Endothelial cell of umbilical vein (primary cell): ENCODE measurements around the gene KTN1. TPM values are rescaled to one million over a fixed set of nuclear protein-coding genes. Genes with fewer than 3 reads are reported as not detected.

Experiments used
- BruUV-seq: library from RNA; stranded (reverse); fragments of 400-500 nt; replicated peaks from 2 replicates; lab custom pipeline; 2021; lab: Mats Ljungman, UMichigan
- CTCF ChIA-PET: fragments of 300-600, 350-600 bp; sonication (Branson Sonifier 250); formaldehyde crosslinking; loops from one replicate; lab custom pipeline; 2021; ENCODE audit warnings: antibody characterized with exemption, inconsistent platforms; lab: Charles Lee
- POLR2A ChIA-PET: fragments of 300-600, 350-600 bp; sonication (Branson Sonifier 250); formaldehyde crosslinking; loops from one replicate; lab custom pipeline; 2021; ENCODE audit warnings: antibody characterized with exemption, inconsistent platforms; lab: Charles Lee
- DNase-seq: peaks from one replicate; pipeline ENCODE4 v3.0.0-alpha.2; 2011; ENCODE audit warnings: low read depth, low spot score
- FAIRE-seq: peaks from 2 replicates; lab custom pipeline; 2011; peaks lifted over from hg19 to GRCh38; lab: Jason Lieb, UNC
- H2AFZ ChIP-seq: 2 replicates; pipeline ENCODE4 v1.6.0; 2012; ENCODE audit warnings: low read depth, low read length, control low read depth, inconsistent platforms
- H3K27ac ChIP-seq: 2 replicates; pipeline ENCODE4 v1.5.1; 2011; ENCODE audit warnings: low read depth, mild to moderate bottlenecking, control low read depth, low read length, moderate library complexity; ENCODE audit not compliant: insufficient read depth
- H3K27me3 ChIP-seq, 2 experiments: 2 replicates each; pipeline versions ENCODE4 v1.6.0 to v1.6.1; 2011; ENCODE audit warnings: low read length in 2 of 2, mixed read lengths in 1 of 2; ENCODE audit not compliant: control insufficient read depth in 2 of 2, insufficient read depth in 2 of 2
- H3K36me3 ChIP-seq, 2 experiments: 2 replicates in 1 of 2; 3 replicates in 1 of 2; pipeline ENCODE4 v1.5.1; 2011; ENCODE audit warnings: low read length in 2 of 2, mild to moderate bottlenecking in 1 of 2, moderate library complexity in 1 of 2; ENCODE audit not compliant: control insufficient read depth in 2 of 2, insufficient read depth in 2 of 2; ENCODE audit errors: extremely low read depth in 1 of 2
- H3K4me1 ChIP-seq: 3 replicates; pipeline ENCODE4 v1.5.1; 2011; ENCODE audit warnings: mild to moderate bottlenecking, low read length; ENCODE audit not compliant: control insufficient read depth, insufficient read depth; ENCODE audit errors: extremely low read depth
- H3K4me2 ChIP-seq: 2 replicates; pipeline ENCODE4 v1.6.1; 2011; ENCODE audit warnings: low read length, control low read depth, mixed read lengths; ENCODE audit not compliant: insufficient read depth
- H3K4me3 ChIP-seq, 3 experiments: fragments of 200-600 bp in 1 of 3; sonication (generic), shearing (Covaris generic) in 1 of 3; replicated peaks in 1 of 3; 2 replicates each; pipeline ENCODE4 v1.5.1; 2011 to 2016; ENCODE audit warnings: control low read depth in 3 of 3, low read length in 3 of 3, mild to moderate bottlenecking in 2 of 3, inconsistent platforms in 1 of 3, low read depth in 1 of 3, moderate library complexity in 1 of 3; ENCODE audit not compliant: insufficient read depth in 1 of 3
- H3K79me2 ChIP-seq: 2 replicates; pipeline ENCODE4 v1.6.0; 2012; ENCODE audit warnings: low read length, inconsistent platforms; ENCODE audit not compliant: control insufficient read depth, insufficient read depth
- H3K9ac ChIP-seq: replicated peaks from 2 replicates; pipeline ENCODE3; 2011; ENCODE audit warnings: low read length, control low read depth; ENCODE audit not compliant: insufficient read depth; ENCODE audit errors: extremely low read depth
- H3K9me1 ChIP-seq: replicated peaks from 3 replicates; pipeline ENCODE4 v1.6.0; 2011; ENCODE audit warnings: mild to moderate bottlenecking, low read length; ENCODE audit not compliant: control insufficient read depth, insufficient read depth; ENCODE audit errors: extremely low read depth
- H3K9me3 ChIP-seq: replicated peaks from 2 replicates; pipeline ENCODE4 v1.5.1; 2012; ENCODE audit warnings: low read length, inconsistent platforms; ENCODE audit not compliant: control insufficient read depth, insufficient read depth
- H4K20me1 ChIP-seq: replicated peaks from 2 replicates; pipeline ENCODE3; 2011; ENCODE audit warnings: mild to moderate bottlenecking, low read length; ENCODE audit not compliant: control insufficient read depth, insufficient read depth; ENCODE audit errors: extremely low read depth
- EZH2 ChIP-seq: IDR thresholded peaks from 2 replicates; pipeline ENCODE4 v1.6.1; 2012; ENCODE audit warnings: borderline replicate concordance, low read depth, mild to moderate bottlenecking, moderate library complexity, low read length, inconsistent platforms; ENCODE audit not compliant: severe bottlenecking
- FOS ChIP-seq: IDR thresholded peaks from 2 replicates; pipeline ENCODE4 v1.6.1; 2011; ENCODE audit warnings: mild to moderate bottlenecking, low read length, moderate library complexity, borderline replicate concordance; ENCODE audit not compliant: insufficient read depth
- GATA2 ChIP-seq: IDR thresholded peaks from 2 replicates; pipeline ENCODE4 v1.7.0; 2011; ENCODE audit warnings: low read depth, mild to moderate bottlenecking, moderate library complexity, mixed read lengths, low read length; ENCODE audit not compliant: insufficient read length, insufficient read depth
- JUN ChIP-seq: IDR thresholded peaks from 2 replicates; pipeline ENCODE4 v1.6.1; 2011; ENCODE audit warnings: borderline replicate concordance, low read depth; ENCODE audit not compliant: insufficient read length, insufficient read depth
- MYC ChIP-seq: IDR thresholded peaks from one replicate; pipeline ENCODE4 v1.6.1; 2011; ENCODE audit warnings: mild to moderate bottlenecking, low read depth, low read length
- POLR2A ChIP-seq: IDR thresholded peaks from 2 replicates; pipeline ENCODE4 v1.6.1; 2012; ENCODE audit warnings: low read depth, mild to moderate bottlenecking, control low read depth, low read length
- POLR2AphosphoS5 ChIP-seq: IDR thresholded peaks from 2 replicates; pipeline ENCODE4 v1.6.1; 2012; ENCODE audit warnings: low read depth, mild to moderate bottlenecking, control low read depth, low read length, moderate library complexity; ENCODE audit not compliant: insufficient read depth
- dilution Hi-C: fragments of 300-500 bp; cut with MboI; formaldehyde crosslinking; loops from one replicate; pipeline ENCODE4 v1.15.0; 2019; ENCODE audit warnings: low sequenced_read_pairs; ENCODE audit not compliant: extremely low pct_ligation_motif_present
- intact Hi-C: fragments of 100-400 bp; cut with micrococcal nuclease; formaldehyde crosslinking; loops from one replicate; pipeline ENCODE4 v1.10.0; 2022
- polyA plus RNA-seq, 4 experiments: library from polyadenylated mRNA; depleted of rRNA in 3 of 4; stranded (reverse) in 3 of 4; unstranded in 1 of 4; fragments of >200 nt; gene quantifications; 2 replicates each; pipeline versions ENCODE4 v1.2.1 to v1.2.3, GENCODE V29; 2011 to 2012; ENCODE audit warnings: missing spikeins in 1 of 4
- total RNA-seq: library from RNA; stranded (reverse); gene quantifications from 2 replicates; pipeline ENCODE4 v1.2.3, GENCODE V29; 2021
- TF ChIP-seq, protein P1 (sequence below), 2 donors: IDR thresholded peaks; 1 replicate in 1 of 2; 2 replicates in 1 of 2; pipeline ENCODE4 v1.5.1; 2011; ENCODE audit warnings: low read length in 2 of 2, mild to moderate bottlenecking in 2 of 2, moderate library complexity in 2 of 2, control low read depth in 1 of 2, inconsistent platforms in 1 of 2, low read depth in 1 of 2; ENCODE audit not compliant: insufficient read depth in 1 of 2; ENCODE audit errors: extremely low read depth in 1 of 2
- TF ChIP-seq, protein P2 (sequence below): IDR thresholded peaks from 2 replicates; pipeline ENCODE4 v1.6.1; 2011; ENCODE audit not compliant: insufficient read depth, insufficient read length

The KTN1 gene
- total and polyA plus RNA-seq, 2 donors (not counting 3 experiments of a cell fraction or from before 2014, with no cell fraction given): 33.2 to 148 TPM

DNA sequence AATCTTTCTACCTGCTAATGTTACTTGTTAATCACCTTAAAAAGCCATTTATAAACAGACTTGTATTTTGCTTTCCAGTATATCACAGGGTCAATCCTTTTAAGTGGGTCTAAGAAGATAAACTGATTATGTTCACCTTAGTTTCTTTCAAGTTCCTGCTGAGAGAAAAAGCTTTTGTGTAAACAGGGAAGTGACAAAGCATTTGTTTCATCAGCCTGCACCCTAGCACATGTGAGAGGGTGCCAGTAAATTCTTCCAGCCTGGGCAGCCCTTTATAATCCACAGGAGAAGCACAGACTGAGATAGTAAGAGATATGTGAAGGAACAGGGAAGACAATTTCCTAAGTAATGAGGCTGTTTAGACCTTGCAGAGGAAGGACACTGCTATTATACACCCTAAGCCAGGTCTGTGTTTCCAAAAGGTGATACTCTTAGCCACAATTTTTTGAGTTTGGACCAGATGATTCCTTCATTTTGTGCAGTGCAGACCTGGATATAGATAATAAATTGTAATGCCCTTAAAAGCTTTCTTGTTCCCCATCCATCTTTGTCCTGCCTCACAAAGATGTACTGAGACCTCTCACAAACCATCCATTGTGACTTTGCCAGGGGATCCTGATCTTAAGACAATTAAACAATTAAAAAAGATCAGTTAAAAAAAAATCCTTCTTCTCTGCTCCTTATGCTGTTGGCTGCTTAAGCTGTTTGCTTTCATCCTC is 150.7 kb downstream of the KTN1 start:
- BruUV-seq: no TSS peak
- no peak for FAIRE-seq

More for the DNA sequence above, 150.7 kb downstream of the KTN1 start:
- intact Hi-C loops (loop anchor here (5.0 kb wide), 2 partner anchors 112 to 182 kb away; no protein-coding TSS in a partner anchor), dilution Hi-C loops (no loop called here)
- DNase-seq: no peak
- Histone ChIP-seq H3K36me3 (no peaks in the 10 kb centered on the region), H3K27ac (no peak overlapping the region), H3K79me2 (no peaks in the 10 kb centered on the region), H3K9ac (no peak overlapping the region), H3K4me1 (no peaks in the 10 kb centered on the region), H3K4me3 (no peak overlapping the region), H3K9me1 (no peaks in the 10 kb centered on the region), H4K20me1 (no peaks in the 10 kb centered on the region), H3K27me3 (no peaks in the 10 kb centered on the region), H2AFZ (no peak overlapping the region), H3K4me2 (no peak overlapping the region), H3K9me3 (no peaks in the 10 kb centered on the region)
- CTCF ChIA-PET: interaction anchor here (0.5 to 6.6 kb wide), 29 partner anchors 8 to 751 kb away, joined by 3 to 100 read pairs (median 4); no protein-coding TSS in a partner anchor
- POLR2A ChIA-PET: no interaction called here
- TF ChIP-seq, protein P1, sequence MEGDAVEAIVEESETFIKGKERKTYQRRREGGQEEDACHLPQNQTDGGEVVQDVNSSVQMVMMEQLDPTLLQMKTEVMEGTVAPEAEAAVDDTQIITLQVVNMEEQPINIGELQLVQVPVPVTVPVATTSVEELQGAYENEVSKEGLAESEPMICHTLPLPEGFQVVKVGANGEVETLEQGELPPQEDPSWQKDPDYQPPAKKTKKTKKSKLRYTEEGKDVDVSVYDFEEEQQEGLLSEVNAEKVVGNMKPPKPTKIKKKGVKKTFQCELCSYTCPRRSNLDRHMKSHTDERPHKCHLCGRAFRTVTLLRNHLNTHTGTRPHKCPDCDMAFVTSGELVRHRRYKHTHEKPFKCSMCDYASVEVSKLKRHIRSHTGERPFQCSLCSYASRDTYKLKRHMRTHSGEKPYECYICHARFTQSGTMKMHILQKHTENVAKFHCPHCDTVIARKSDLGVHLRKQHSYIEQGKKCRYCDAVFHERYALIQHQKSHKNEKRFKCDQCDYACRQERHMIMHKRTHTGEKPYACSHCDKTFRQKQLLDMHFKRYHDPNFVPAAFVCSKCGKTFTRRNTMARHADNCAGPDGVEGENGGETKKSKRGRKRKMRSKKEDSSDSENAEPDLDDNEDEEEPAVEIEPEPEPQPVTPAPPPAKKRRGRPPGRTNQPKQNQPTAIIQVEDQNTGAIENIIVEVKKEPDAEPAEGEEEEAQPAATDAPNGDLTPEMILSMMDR (IDR thresholded peaks at IDR 0.05; ENCODE audit: extremely low read depth in 1 of 2, insufficient read depth in 1 of 2, low read depth in 1 of 2, low read length in 2 of 2): no peak
- no peak for TF ChIP-seq MYC
- TF ChIP-seq FOS: no peak
- TF ChIP-seq EZH2: no peak
- TF ChIP-seq POLR2AphosphoS5: no peak
- no peak for TF ChIP-seq GATA2
- TF ChIP-seq, protein P2, sequence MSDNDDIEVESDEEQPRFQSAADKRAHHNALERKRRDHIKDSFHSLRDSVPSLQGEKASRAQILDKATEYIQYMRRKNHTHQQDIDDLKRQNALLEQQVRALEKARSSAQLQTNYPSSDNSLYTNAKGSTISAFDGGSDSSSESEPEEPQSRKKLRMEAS: no peak
- no peak for TF ChIP-seq POLR2A
- TF ChIP-seq JUN: no peak
